Activated CD4-positive, alpha-beta T cell treated with anti-CD3 and anti-CD28 coated beads for 36 hours (primary cell): ENCODE results near the gene C1orf35. TPM values are rescaled to one million over a fixed set of nuclear protein-coding genes. Genes with fewer than 3 reads are reported as not detected.

Source experiments
- ATAC-seq: fragments of 200-7000 bp; cut with Tn5 transposase; one replicate; pipeline ENCODE4 v1.10.0; 2021; ENCODE audit warnings: mild to moderate bottlenecking, moderate library complexity
- CTCF ChIA-PET: fragments of 350-600 bp; sonication (Branson Sonifier 250); formaldehyde crosslinking; loops from one replicate; lab custom pipeline; 2021; ENCODE audit warnings: antibody characterized with exemption; lab: Charles Lee
- POLR2A ChIA-PET: fragments of 350-600 bp; sonication (Branson Sonifier 250); formaldehyde crosslinking; loops from one replicate; lab custom pipeline; 2021; ENCODE audit warnings: antibody characterized with exemption, inconsistent platforms; lab: Charles Lee
- DNase-seq: peaks from one replicate; pipeline ENCODE4 v3.0.0-alpha.2; 2020
- H3K27ac Mint-ChIP-seq: one replicate; pipeline ENCODE4 v1.8.0; 2021; ENCODE audit warnings: mixed read lengths
- H3K27me3 Mint-ChIP-seq: one replicate; pipeline ENCODE4 v1.8.0; 2021; ENCODE audit warnings: mixed read lengths
- H3K36me3 Mint-ChIP-seq: one replicate; pipeline ENCODE4 v1.8.0; 2021; ENCODE audit warnings: low read depth, mixed read lengths
- H3K4me1 Mint-ChIP-seq: one replicate; pipeline ENCODE4 v1.8.0; 2021; ENCODE audit warnings: mixed read lengths
- H3K4me3 Mint-ChIP-seq: one replicate; pipeline ENCODE4 v1.8.0; 2021; ENCODE audit warnings: mild to moderate bottlenecking, moderate library complexity, mixed read lengths
- H3K9me3 Mint-ChIP-seq: one replicate; pipeline ENCODE4 v1.8.0; 2021; ENCODE audit warnings: low read depth, mixed read lengths
- intact Hi-C, 2 experiments: fragments of 100-400 bp; cut with DNase I in 1 of 2; cut with micrococcal nuclease in 1 of 2; formaldehyde crosslinking; loops; one replicate each; pipeline versions ENCODE4 v1.14.2 to v1.15.1; 2022 to 2024; cut with DNase I, micrococcal nuclease
- total RNA-seq, 2 experiments: library from RNA; stranded (reverse); gene quantifications; one replicate each; pipeline ENCODE4 v1.2.3, GENCODE V29; 2021

C1orf35 gene
- total RNA-seq: 10 to 100 TPM; 14.6 to 22.5 TPM

GRCh38 chr1:228102791-228103620 is at the start of gene C1orf35:
TSS of gene C1orf35 (minus strand) at chr1:228103325. CDS start at chr1:228103227, 98 bp downstream.
- ATAC-seq (peak; percentile 90), DNase-seq (peak; percentile 97)
- Mint-ChIP-seq H3K4me1 (peaks cover 22% of the 10 kb centered on the region), H3K9me3 (no peaks in the 10 kb centered on the region), H3K27ac (peak within 1 kb of the TSS; percentile 91), H3K27me3 (no peaks in the 10 kb centered on the region), H3K4me3 (peak within 1 kb of the TSS; percentile 89), H3K36me3 (peaks cover 35% of the 10 kb centered on the region)
- ChIA-PET CTCF (no interaction called here), POLR2A (interaction anchor here (0.6 kb wide), 1 partner anchor 1791 kb away, joined by 3 read pairs; no protein-coding TSS in a partner anchor)
- intact Hi-C loops: loop anchor here (1.0 to 10.0 kb wide), 8 partner anchors 21 to 1696 kb away; partner anchors contain the start of genes ARF1 (in 2 of the 2), GUK1 (in 1 of the 2), IBA57 (in 1 of the 2) and JMJD4 (in 1 of the 2)

DNA sequence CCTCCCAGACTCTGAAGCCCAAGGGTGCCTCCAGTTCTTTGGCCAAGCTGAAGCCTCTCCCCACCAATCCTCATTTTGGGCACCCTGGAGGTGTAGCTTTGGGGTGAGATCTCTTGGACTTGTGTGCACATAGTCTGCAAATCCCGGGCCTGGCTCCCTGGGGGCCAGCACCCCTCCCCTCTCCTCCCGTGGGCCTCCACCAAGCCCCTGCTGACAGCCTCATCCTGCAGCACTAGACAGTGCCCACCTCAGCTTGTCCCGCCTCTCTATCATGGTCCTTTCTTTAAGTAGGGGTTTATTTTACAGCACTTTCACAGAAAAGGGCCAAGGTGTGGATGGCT is 49.8 kb upstream of the C1orf35 start:
- DNase-seq (peak; percentile 2), ATAC-seq (no peak)
- H3K27ac Mint-ChIP-seq: no peak overlapping the region
- no peaks in the 10 kb centered on the region for H3K9me3 Mint-ChIP-seq
- no peak overlapping the region for H3K4me3 Mint-ChIP-seq
- POLR2A ChIA-PET: no interaction called here
- H3K36me3 Mint-ChIP-seq: no peaks in the 10 kb centered on the region
- H3K4me1 Mint-ChIP-seq: peaks cover 19% of the 10 kb centered on the region
- CTCF ChIA-PET: interaction anchor here (0.9 to 2.2 kb wide), 3 partner anchors 10 to 13 kb away, joined by 3 to 9 read pairs (median 6); partner anchors contain the start of gene IBA57
- H3K27me3 Mint-ChIP-seq: no peaks in the 10 kb centered on the region
- intact Hi-C loops: no loop called here

DNA sequence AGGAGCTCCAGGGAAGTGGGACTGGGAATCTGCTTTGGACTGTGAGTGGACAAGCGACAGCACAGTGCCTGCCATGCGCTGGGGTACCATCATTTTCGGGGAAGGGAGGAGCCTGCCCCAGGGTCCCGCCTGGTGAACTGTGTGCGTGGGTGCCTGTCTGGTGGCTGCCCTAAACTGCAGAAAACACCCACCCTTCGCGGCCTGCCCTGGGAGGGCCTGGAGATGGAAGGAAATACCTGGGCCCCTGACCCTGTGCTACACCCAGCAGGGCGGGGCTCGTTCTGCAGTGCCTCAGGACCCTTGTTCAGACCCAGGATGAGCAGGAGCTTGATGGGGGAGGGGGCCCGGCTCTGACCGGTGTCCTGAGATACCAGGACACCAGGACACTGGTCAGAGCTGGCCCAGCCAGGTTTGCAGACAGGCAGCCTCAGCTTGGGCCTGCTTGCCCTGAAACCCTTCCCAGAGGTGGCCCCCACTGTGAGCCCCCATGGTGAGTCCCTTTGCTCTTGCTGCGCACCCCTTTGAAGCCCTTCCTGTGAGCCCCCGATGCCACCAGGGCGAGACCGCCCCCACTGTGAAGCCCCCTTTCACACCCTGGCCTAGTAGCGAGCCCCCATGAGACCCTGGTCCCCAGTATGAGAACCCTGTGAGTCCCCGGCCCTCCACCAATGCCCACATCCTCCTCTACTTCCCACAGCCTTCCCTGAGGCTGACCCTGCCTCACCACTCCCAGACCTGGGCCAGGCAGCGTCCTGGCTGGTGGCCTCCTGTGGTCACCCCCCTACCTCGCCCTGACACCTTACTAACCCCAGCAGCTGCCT is 49.2 kb upstream of the C1orf35 start:
- Mint-ChIP-seq H3K4me1 (peaks cover 19% of the 10 kb centered on the region), H3K27ac (no peak overlapping the region), H3K27me3 (no peaks in the 10 kb centered on the region), H3K36me3 (no peaks in the 10 kb centered on the region), H3K4me3 (no peak overlapping the region), H3K9me3 (no peaks in the 10 kb centered on the region)
- DNase-seq (peak; percentile 3), ATAC-seq (no peak)
- intact Hi-C loops: no loop called here
- ChIA-PET POLR2A (no interaction called here), CTCF (interaction anchor here (0.9 to 1.4 kb wide), 2 partner anchors 11 to 13 kb away, joined by 3 to 6 read pairs; partner anchors contain the start of gene IBA57)

DNA sequence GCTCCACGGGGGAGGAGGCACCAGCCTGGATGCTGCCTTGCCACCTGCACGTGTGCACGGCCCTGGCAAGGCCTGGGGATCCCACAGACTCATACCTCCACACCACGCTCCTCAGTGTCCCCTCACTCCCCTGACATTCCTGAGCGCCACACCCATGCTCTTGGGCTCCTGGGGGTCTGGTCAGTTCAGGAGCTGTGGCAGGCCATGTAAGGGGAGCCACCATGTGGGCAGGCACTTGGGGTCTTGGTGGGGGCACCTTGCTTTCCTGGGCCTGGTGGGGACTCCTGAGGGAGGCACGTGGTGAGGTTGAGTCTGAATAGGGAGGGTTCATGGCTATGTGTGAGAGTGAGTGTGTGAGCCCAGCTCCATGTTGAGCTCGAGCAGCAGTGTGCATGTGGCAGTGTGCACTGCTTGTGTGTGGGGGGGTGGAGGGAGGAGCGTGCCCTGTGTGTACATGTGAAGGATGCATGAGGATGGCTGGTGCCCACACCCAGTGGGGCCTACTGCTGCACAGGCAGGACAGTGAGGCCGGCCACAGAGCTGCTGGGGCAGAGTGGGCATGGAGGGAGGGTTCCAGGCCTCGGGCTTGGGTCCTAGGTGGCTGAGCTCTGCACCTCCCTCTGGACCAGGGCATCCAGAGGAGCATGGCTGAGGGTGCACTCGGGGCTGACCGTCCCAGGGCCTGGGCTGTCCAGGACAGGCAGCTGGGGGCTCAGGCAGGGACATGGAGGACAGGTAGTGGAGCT is 48.2 kb upstream of the C1orf35 start:
- CTCF ChIA-PET: interaction anchor here (0.7 to 1.4 kb wide), 2 partner anchors 14 to 19 kb away, joined by 3 to 6 read pairs; partner anchors contain the start of gene IBA57

DNA sequence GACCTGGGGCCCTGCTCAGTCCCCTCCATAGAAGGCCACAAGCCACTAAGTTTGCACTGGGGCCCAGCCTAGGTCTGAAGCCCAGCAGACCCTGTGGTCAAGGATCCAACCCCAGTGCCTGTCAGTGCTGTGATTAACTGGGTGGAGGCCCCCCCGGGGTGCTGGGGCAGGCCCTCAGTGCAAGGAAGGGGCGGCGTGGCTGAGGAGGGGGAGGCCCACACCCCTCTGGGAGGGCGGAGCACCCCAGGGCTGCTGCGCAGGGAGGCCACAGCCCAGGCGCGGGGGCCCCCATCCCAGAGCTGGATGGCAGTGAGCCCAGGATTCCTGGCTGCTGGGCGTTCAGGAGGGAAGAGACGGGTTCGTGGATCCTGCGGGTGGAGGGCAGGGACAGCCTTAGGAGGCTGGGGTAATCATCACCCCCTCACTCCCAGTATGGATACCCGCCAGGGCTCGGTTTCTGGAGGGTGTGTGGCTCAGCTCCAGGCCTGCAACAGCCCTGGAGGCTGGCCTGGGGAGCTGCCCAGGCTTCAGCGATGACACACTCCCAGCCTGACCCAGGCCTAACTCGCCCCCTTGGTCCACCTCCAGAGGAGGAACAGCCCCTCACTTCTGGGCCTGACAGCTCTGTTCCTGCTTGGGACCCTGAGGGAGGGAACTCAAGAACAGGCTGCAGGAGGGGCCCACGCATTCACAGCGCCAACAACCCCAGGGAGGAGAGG is 47.5 kb upstream of the C1orf35 start:
- H3K36me3 Mint-ChIP-seq: no peaks in the 10 kb centered on the region
- intact Hi-C loops: no loop called here
- DNase-seq (peak; percentile 8), ATAC-seq (no peak)
- no peak overlapping the region for H3K27ac Mint-ChIP-seq
- H3K4me1 Mint-ChIP-seq: peaks cover 14% of the 10 kb centered on the region
- no peak overlapping the region for H3K4me3 Mint-ChIP-seq
- H3K9me3 Mint-ChIP-seq: no peaks in the 10 kb centered on the region
- ChIA-PET CTCF (interaction anchor here (0.7 kb wide), 1 partner anchor 18 kb away, joined by 3 read pairs; no protein-coding TSS in a partner anchor), POLR2A (no interaction called here)
- no peaks in the 10 kb centered on the region for H3K27me3 Mint-ChIP-seq

More for the DNA sequence above, 48.2 kb upstream of the C1orf35 start:
- intact Hi-C loops: no loop called here
- ATAC-seq: no peak
- no peaks in the 10 kb centered on the region for H3K36me3 Mint-ChIP-seq
- no peaks in the 10 kb centered on the region for H3K9me3 Mint-ChIP-seq
- POLR2A ChIA-PET: no interaction called here
- no peaks in the 10 kb centered on the region for H3K27me3 Mint-ChIP-seq
- H3K4me3 Mint-ChIP-seq: no peak overlapping the region
- peak; percentile 18 for DNase-seq
- peak overlapping the region; percentile 42 for H3K27ac Mint-ChIP-seq
- peaks cover 14% of the 10 kb centered on the region for H3K4me1 Mint-ChIP-seq

GRCh38 chr1:228150120-228150460 is 47.0 kb upstream of the C1orf35 start:
- ChIA-PET CTCF (no interaction called here), POLR2A (no interaction called here)
- H3K4me1 Mint-ChIP-seq: peaks cover 10% of the 10 kb centered on the region
- no peaks in the 10 kb centered on the region for H3K27me3 Mint-ChIP-seq
- intact Hi-C loops: no loop called here
- no peaks in the 10 kb centered on the region for H3K9me3 Mint-ChIP-seq
- DNase-seq: peak; percentile 6
- H3K27ac Mint-ChIP-seq: no peak overlapping the region
- no peaks in the 10 kb centered on the region for H3K36me3 Mint-ChIP-seq
- no peak overlapping the region for H3K4me3 Mint-ChIP-seq
- no peak for ATAC-seq

DNA sequence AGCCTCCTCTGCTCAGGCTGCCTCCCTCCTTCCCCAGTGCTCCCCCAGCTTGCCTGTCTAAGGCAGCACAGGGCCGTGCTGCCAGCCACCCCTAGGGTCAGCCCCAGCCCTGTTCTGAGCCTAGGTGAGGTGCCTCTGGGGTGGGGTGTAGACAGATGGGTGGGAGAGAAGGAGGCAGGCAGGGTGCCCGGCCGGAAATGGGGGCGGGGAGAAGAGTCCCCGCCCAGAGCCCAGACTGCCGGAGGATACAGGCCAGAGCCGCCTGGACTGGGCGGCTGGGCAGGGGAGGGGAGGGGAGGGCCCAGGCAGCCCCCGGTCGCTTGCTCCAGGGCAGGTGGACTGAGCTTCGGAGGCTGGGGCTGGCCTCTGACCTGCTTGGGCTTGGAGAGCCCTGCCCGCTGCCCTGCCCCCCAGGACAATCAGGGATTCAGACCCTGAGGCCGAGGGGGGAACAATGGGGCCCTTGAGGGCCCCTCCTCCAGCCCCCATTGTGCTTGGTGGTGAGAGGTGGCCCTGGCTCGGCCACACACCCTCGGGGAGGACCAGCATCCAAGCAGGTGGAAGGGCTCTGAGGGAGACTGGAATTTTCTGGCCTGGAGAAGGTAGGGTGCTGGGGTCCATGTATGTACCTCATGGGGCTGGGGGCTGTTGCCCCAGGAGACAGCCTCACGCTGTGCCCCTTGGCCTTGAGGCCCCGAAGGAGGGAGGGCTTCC is 46.4 kb upstream of the C1orf35 start, which contains the start of gene GJC2:
Gene GJC2, plus strand, starts transcription at position 525 of the 714 bp plus-strand sequence. CDS start 7,829 bp downstream, outside the sequence.
- no peak within 1 kb of the TSS for H3K4me3 Mint-ChIP-seq
- no peak for ATAC-seq
- H3K36me3 Mint-ChIP-seq: no peaks in the 10 kb centered on the region
- no peaks in the 10 kb centered on the region for H3K9me3 Mint-ChIP-seq
- no peak for DNase-seq
- CTCF ChIA-PET: no interaction called here
- no peak within 1 kb of the TSS for H3K27ac Mint-ChIP-seq
- POLR2A ChIA-PET: no interaction called here
- H3K27me3 Mint-ChIP-seq: no peaks in the 10 kb centered on the region
- H3K4me1 Mint-ChIP-seq: peaks cover 5% of the 10 kb centered on the region
- intact Hi-C loops: no loop called here

GRCh38 chr1:228148935-228149405 is 45.8 kb upstream of the C1orf35 start:
- POLR2A ChIA-PET: no interaction called here
- ATAC-seq (no peak), DNase-seq (no peak)
- no peaks in the 10 kb centered on the region for H3K27me3 Mint-ChIP-seq
- no peaks in the 10 kb centered on the region for H3K9me3 Mint-ChIP-seq
- CTCF ChIA-PET: no interaction called here
- no peak overlapping the region for H3K27ac Mint-ChIP-seq
- peaks cover 3% of the 10 kb centered on the region for H3K4me1 Mint-ChIP-seq
- H3K4me3 Mint-ChIP-seq: no peak overlapping the region
- H3K36me3 Mint-ChIP-seq: peaks cover 2% of the 10 kb centered on the region
- intact Hi-C loops: no loop called here

GRCh38 chr1:228148196-228148861 is 45.2 kb upstream of the C1orf35 start:
- Mint-ChIP-seq H3K9me3 (no peaks in the 10 kb centered on the region), H3K4me1 (peaks cover 10% of the 10 kb centered on the region), H3K27ac (no peak overlapping the region), H3K27me3 (no peaks in the 10 kb centered on the region), H3K36me3 (peaks cover 6% of the 10 kb centered on the region), H3K4me3 (no peak overlapping the region)
- ChIA-PET POLR2A (no interaction called here), CTCF (no interaction called here)
- ATAC-seq (no peak), DNase-seq (no peak)
- intact Hi-C loops: no loop called here

GRCh38 chr1:228147768-228148167 is 44.6 kb upstream of the C1orf35 start:
- ATAC-seq (no peak), DNase-seq (no peak)
- Mint-ChIP-seq H3K36me3 (peaks cover 10% of the 10 kb centered on the region), H3K4me3 (no peak overlapping the region), H3K27me3 (no peaks in the 10 kb centered on the region), H3K9me3 (no peaks in the 10 kb centered on the region), H3K27ac (no peak overlapping the region), H3K4me1 (peaks cover 15% of the 10 kb centered on the region)
- ChIA-PET POLR2A (no interaction called here), CTCF (no interaction called here)
- intact Hi-C loops: no loop called here
